Loucy (cell line): ENCODE results near the gene URGCP.

Source experiments
- H2AFZ ChIP-seq: fragments of 200-600 bp; sonication (generic); 2 replicates; pipeline ENCODE4 v1.6.0; 2016; ENCODE audit warnings: antibody characterized with exemption, mild to moderate bottlenecking, low read length, moderate library complexity
- H3F3A ChIP-seq: fragments of 200-600 bp; 2 replicates; pipeline ENCODE4 v1.6.0; 2016; ENCODE audit warnings: antibody characterized with exemption, low read depth, mild to moderate bottlenecking
- H3K27me3 ChIP-seq: fragments of 200-600 bp; sonication (generic); 2 replicates; pipeline ENCODE4 v1.6.1; 2014; ENCODE audit warnings: low read length, mild to moderate bottlenecking; ENCODE audit not compliant: insufficient read depth, poor library complexity, severe bottlenecking
- H3K36me3 ChIP-seq: fragments of 200-600 bp; sonication (generic); 2 replicates; pipeline ENCODE4 v1.6.1; 2016; ENCODE audit warnings: low read length; ENCODE audit not compliant: insufficient read depth
- H3K4me1 ChIP-seq: fragments of 200-600 bp; sonication (generic); 2 replicates; pipeline ENCODE4 v1.5.1; 2014; ENCODE audit warnings: low read length, mild to moderate bottlenecking; ENCODE audit not compliant: insufficient read depth, poor library complexity, severe bottlenecking
- H3K4me2 ChIP-seq: fragments of 200-600 bp; sonication (generic); 2 replicates; pipeline ENCODE4 v1.6.0; 2014; ENCODE audit warnings: antibody characterized with exemption, low read length, low read depth, mild to moderate bottlenecking; ENCODE audit not compliant: poor library complexity, severe bottlenecking
- H3K4me3 ChIP-seq: fragments of 200-600 bp; sonication (generic); 2 replicates; pipeline ENCODE4 v1.5.1; 2014; ENCODE audit warnings: low read length, mild to moderate bottlenecking, mixed read lengths; ENCODE audit not compliant: poor library complexity, severe bottlenecking
- H3K79me2 ChIP-seq: fragments of 200-600 bp; sonication (generic); 2 replicates; pipeline ENCODE4 v1.6.1; 2014; ENCODE audit warnings: low read length; ENCODE audit not compliant: insufficient read depth
- H3K9ac ChIP-seq: fragments of 200-600 bp; sonication (generic); 2 replicates; pipeline ENCODE4 v1.6.0; 2014; ENCODE audit warnings: mild to moderate bottlenecking, low read depth, low read length, moderate library complexity; ENCODE audit not compliant: poor library complexity, severe bottlenecking
- H3K9me2 ChIP-seq: fragments of 200-600 bp; sonication (generic); replicated peaks from 2 replicates; pipeline ENCODE4 v1.6.1; 2016; ENCODE audit warnings: low read depth, low read length, mixed read lengths
- H3K9me3 ChIP-seq: fragments of 200-600 bp; sonication (generic); 2 replicates; pipeline ENCODE4 v1.6.1; 2014; ENCODE audit warnings: mild to moderate bottlenecking, antibody characterized with exemption, low read length, low read depth; ENCODE audit not compliant: insufficient read depth
- H4K20me1 ChIP-seq: fragments of 200-600 bp; sonication (generic); 2 replicates; pipeline ENCODE4 v1.6.0; 2014; ENCODE audit warnings: antibody characterized with exemption, low read length, mild to moderate bottlenecking; ENCODE audit not compliant: insufficient read depth, poor library complexity, severe bottlenecking
- CTCF ChIP-seq: fragments of 200-600 bp; sonication (generic); conservative IDR thresholded peaks from 2 replicates; pipeline ENCODE4 v1.5.1; 2014; ENCODE audit warnings: mild to moderate bottlenecking, antibody characterized with exemption, low read length
- EZH2phosphoT487 ChIP-seq: fragments of 200-600 bp; IDR thresholded peaks from 2 replicates; pipeline ENCODE4 v1.6.1; 2018; ENCODE audit warnings: antibody characterized with exemption, mild to moderate bottlenecking, moderate library complexity, borderline replicate concordance

URGCP gene

GRCh38 chr7:43943417-43944187 lies 37.2 kb upstream of the URGCP start:
- H3K4me3 ChIP-seq = no peak overlapping the region
- H3K4me1 ChIP-seq = peaks cover 4% of the 10 kb centered on the region
- H3K9ac ChIP-seq = no peak overlapping the region
- no peak overlapping the region for H3K4me2 ChIP-seq
- H3K36me3 ChIP-seq = no peaks in the 10 kb centered on the region
- H2AFZ ChIP-seq = no peak overlapping the region
- no peaks in the 10 kb centered on the region for H3K79me2 ChIP-seq
- H4K20me1 ChIP-seq = no peaks in the 10 kb centered on the region
- no peaks in the 10 kb centered on the region for H3K27me3 ChIP-seq
- TF ChIP-seq CTCF (no peak), EZH2phosphoT487 (no peak)
- H3F3A ChIP-seq = no peaks in the 10 kb centered on the region
- H3K9me2 ChIP-seq = no peaks in the 10 kb centered on the region
- no peaks in the 10 kb centered on the region for H3K9me3 ChIP-seq

GRCh38 chr7:43942997-43943396 lies 36.6 kb upstream of the URGCP start:
- H3K4me3 ChIP-seq = no peak overlapping the region
- H3K9ac ChIP-seq = no peak overlapping the region
- H3K36me3 ChIP-seq = no peaks in the 10 kb centered on the region
- no peaks in the 10 kb centered on the region for H3K4me1 ChIP-seq
- H3K4me2 ChIP-seq = no peak overlapping the region
- no peaks in the 10 kb centered on the region for H3K9me3 ChIP-seq
- TF ChIP-seq EZH2phosphoT487 = no peak
- TF ChIP-seq CTCF = 0 out of 2 replicates have a peak, but pooled peaks have one; percentile 13
- H3K79me2 ChIP-seq = no peaks in the 10 kb centered on the region
- no peaks in the 10 kb centered on the region for H4K20me1 ChIP-seq
- no peaks in the 10 kb centered on the region for H3F3A ChIP-seq
- H3K27me3 ChIP-seq = no peaks in the 10 kb centered on the region
- H3K9me2 ChIP-seq = no peaks in the 10 kb centered on the region
- H2AFZ ChIP-seq = no peak overlapping the region

- Histone ChIP-seq H3K79me2 (no peaks in the 10 kb centered on the region), H3K36me3 (no peaks in the 10 kb centered on the region), H3K9me3 (no peaks in the 10 kb centered on the region), H3K4me2 (no peak overlapping the region), H3K9ac (no peak overlapping the region), H3K9me2 (no peaks in the 10 kb centered on the region), H2AFZ (no peak overlapping the region), H4K20me1 (no peaks in the 10 kb centered on the region), H3K4me3 (no peak overlapping the region), H3K27me3 (no peaks in the 10 kb centered on the region), H3K4me1 (no peaks in the 10 kb centered on the region), H3F3A (no peaks in the 10 kb centered on the region)
- TF ChIP-seq EZH2phosphoT487 (no peak), CTCF (no peak)
Measured at GRCh38 chr7:43942250-43942649, 35.9 kb upstream of the URGCP start.
